GM21825 (cell line): ENCODE results near the gene CIB4.
"Not testable (repeated sequence)": the region's sequence is repeated elsewhere in the genome, so short reads cannot be mapped to it uniquely, and the experiment has no call there.

Source experiments
- ATAC-seq: cut with Tn5 transposase; IDR thresholded peaks from one replicate; pipeline ENCODE4 v1.9.1; 2021; ENCODE audit warnings: mild to moderate bottlenecking, moderate library complexity; ENCODE audit not compliant: unreplicated experiment

Gene CIB4

GRCh38 chr2:26571316-26571715 lies 69.8 kb downstream of the CIB4 start:
- no peak for ATAC-seq

GRCh38 chr2:26570083-26570430 lies 71.1 kb downstream of the CIB4 start:
- ATAC-seq: no peak

- no peak for ATAC-seq
Measured at GRCh38 chr2:26569216-26570082, 71.7 kb downstream of the CIB4 start.

GRCh38 chr2:26568076-26568890 lies 72.9 kb downstream of the CIB4 start:
- ATAC-seq: no peak

GRCh38 chr2:26567534-26567933 lies 73.6 kb downstream of the CIB4 start:
- no peak for ATAC-seq

GRCh38 chr2:26566731-26567130 lies 74.4 kb downstream of the CIB4 start:
- not testable (repeated sequence) for ATAC-seq

GRCh38 chr2:26566081-26566375 lies 75.1 kb downstream of the CIB4 start:
- ATAC-seq: no peak

- ATAC-seq: no peak
Measured at GRCh38 chr2:26564121-26564644, 77.0 kb downstream of the CIB4 start.

GRCh38 chr2:26563686-26564085 lies 77.5 kb downstream of the CIB4 start:
- no peak for ATAC-seq

- ATAC-seq: no peak
Measured at GRCh38 chr2:26562811-26563645, 78.1 kb downstream of the CIB4 start.

- no peak for ATAC-seq
Measured at GRCh38 chr2:26561918-26562810, 79.0 kb downstream of the CIB4 start.

GRCh38 chr2:26561376-26561775 lies 79.8 kb downstream of the CIB4 start:
- no peak for ATAC-seq

- no peak for ATAC-seq
Measured at GRCh38 chr2:26560892-26561291, 80.3 kb downstream of the CIB4 start.

- no peak for ATAC-seq
Measured at GRCh38 chr2:26559556-26559955, 81.6 kb downstream of the CIB4 start.

GRCh38 chr2:26559044-26559405 lies 82.1 kb downstream of the CIB4 start:
- ATAC-seq: no peak

GRCh38 chr2:26558271-26559043 lies 82.7 kb downstream of the CIB4 start:
- no peak for ATAC-seq

GRCh38 chr2:26557244-26557925 lies 83.8 kb downstream of the CIB4 start:
- ATAC-seq: no peak

- no peak for ATAC-seq
Measured at GRCh38 chr2:26556309-26557243, 84.6 kb downstream of the CIB4 start.
